ENCODE measurements around the gene IFT122.

Gene IFT122

GRCh38 chr3:129553719-129554118, 113.7 kb downstream of the IFT122 start:
- Histone ChIP-seq H3K36me3 (ENCODE audit: control insufficient read depth, insufficient read depth, low read length) (no peaks in the 10 kb centered on the region), H3K4me3 (ENCODE audit: insufficient read depth, low read depth, low read length) (no peak overlapping the region), H3K27ac (ENCODE audit: insufficient read depth, low read depth, low read length, poor library complexity, severe bottlenecking) (no peak overlapping the region), H3K27me3 (ENCODE audit: control insufficient read depth, insufficient read depth, low read length, poor library complexity, severe bottlenecking) (no peaks in the 10 kb centered on the region), H3K4me1 (ENCODE audit: control insufficient read depth, insufficient read depth, low read length) (peaks cover 32% of the 10 kb centered on the region), H3K9me3 (ENCODE audit: control insufficient read depth, low read length) (no peaks in the 10 kb centered on the region)
- WGBS, 2 experiments: 83 to 90% methylated on average over 15 of the region's 15 CpGs

GRCh38 chr3:129554356-129555152, 114.5 kb downstream of the IFT122 start:
- 78 to 80% methylated on average over 13 of the region's 13 CpGs for WGBS, 2 experiments
- Histone ChIP-seq H3K36me3 (ENCODE audit: control insufficient read depth, insufficient read depth, low read length) (no peaks in the 10 kb centered on the region), H3K4me1 (ENCODE audit: control insufficient read depth, insufficient read depth, low read length) (peaks cover 32% of the 10 kb centered on the region), H3K27me3 (ENCODE audit: control insufficient read depth, insufficient read depth, low read length, poor library complexity, severe bottlenecking) (no peaks in the 10 kb centered on the region), H3K9me3 (ENCODE audit: control insufficient read depth, low read length) (no peaks in the 10 kb centered on the region), H3K27ac (ENCODE audit: insufficient read depth, low read depth, low read length, poor library complexity, severe bottlenecking) (no peak overlapping the region), H3K4me3 (ENCODE audit: insufficient read depth, low read depth, low read length) (no peak overlapping the region)

DNA sequence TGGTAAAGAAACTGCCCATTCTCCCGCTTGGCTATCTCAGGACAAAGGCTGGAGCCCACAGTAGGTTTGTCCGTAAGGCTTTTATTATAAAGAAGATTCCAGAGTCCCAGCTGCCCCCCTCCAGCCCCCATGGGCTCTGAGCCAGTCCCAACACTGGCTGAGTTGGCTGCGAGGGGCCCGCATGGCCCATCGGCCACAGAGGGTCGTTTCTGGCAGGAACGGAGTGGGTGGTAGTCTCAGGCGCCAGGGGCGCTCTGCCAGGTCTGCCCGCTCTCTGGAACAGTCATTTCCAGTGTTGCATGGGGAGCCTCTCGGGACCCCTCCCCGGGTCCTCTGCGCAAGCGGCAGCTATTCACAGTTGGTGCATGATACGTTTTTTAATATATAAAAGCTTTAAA, 115.1 kb downstream of the IFT122 start:
- Histone ChIP-seq H3K36me3 (ENCODE audit: control insufficient read depth, insufficient read depth, low read length) (no peaks in the 10 kb centered on the region), H3K27ac (ENCODE audit: insufficient read depth, low read depth, low read length, poor library complexity, severe bottlenecking) (no peak overlapping the region)
- whole genome bisulfite sequencing, 2 experiments: 91 to 93% methylated on average over 14 to 15 of the region's 15 CpGs

GRCh38 chr3:129555616-129556357, 115.8 kb downstream of the IFT122 start:
- Histone ChIP-seq H3K4me1 (ENCODE audit: control insufficient read depth, insufficient read depth, low read length) (peaks cover 40% of the 10 kb centered on the region), H3K27me3 (ENCODE audit: control insufficient read depth, insufficient read depth, low read length, poor library complexity, severe bottlenecking) (no peaks in the 10 kb centered on the region), H3K27ac (ENCODE audit: insufficient read depth, low read depth, low read length, poor library complexity, severe bottlenecking) (no peak overlapping the region), H3K4me3 (ENCODE audit: insufficient read depth, low read depth, low read length) (no peak overlapping the region), H3K9me3 (ENCODE audit: control insufficient read depth, low read length) (no peaks in the 10 kb centered on the region), H3K36me3 (ENCODE audit: control insufficient read depth, insufficient read depth, low read length) (no peaks in the 10 kb centered on the region)
- WGBS, 2 experiments: 95% methylated on average over 18 of the region's 18 CpGs

More for the DNA sequence above, 115.1 kb downstream of the IFT122 start:
- no peak overlapping the region for H3K4me3 ChIP-seq (ENCODE audit: insufficient read depth, low read depth, low read length)
- peaks cover 34% of the 10 kb centered on the region for H3K4me1 ChIP-seq (ENCODE audit: control insufficient read depth, insufficient read depth, low read length)
- no peaks in the 10 kb centered on the region for H3K9me3 ChIP-seq (ENCODE audit: control insufficient read depth, low read length)
- no peaks in the 10 kb centered on the region for H3K27me3 ChIP-seq (ENCODE audit: control insufficient read depth, insufficient read depth, low read length, poor library complexity, severe bottlenecking)

DNA sequence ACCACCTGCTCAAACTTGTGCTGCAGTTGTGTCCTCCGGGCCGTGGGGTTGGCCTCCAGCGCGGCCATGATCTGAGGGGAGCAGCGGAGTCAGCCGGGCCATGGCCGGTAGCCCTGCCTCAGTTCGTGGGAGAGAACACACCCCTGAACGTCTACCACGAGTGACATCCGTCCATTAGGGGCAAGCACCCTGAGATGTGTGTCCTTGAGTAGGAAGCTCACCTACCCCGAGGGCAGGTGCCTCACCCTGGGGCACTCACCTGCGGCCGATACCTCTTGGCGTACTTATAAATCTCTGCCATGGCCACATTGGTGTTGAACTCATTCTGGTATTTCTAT, 116.3 kb downstream of the IFT122 start:
- Histone ChIP-seq H3K27ac (ENCODE audit: insufficient read depth, low read depth, low read length, poor library complexity, severe bottlenecking) (no peak overlapping the region), H3K36me3 (ENCODE audit: control insufficient read depth, insufficient read depth, low read length) (no peaks in the 10 kb centered on the region), H3K4me3 (ENCODE audit: insufficient read depth, low read depth, low read length) (no peak overlapping the region), H3K4me1 (ENCODE audit: control insufficient read depth, insufficient read depth, low read length) (peaks cover 46% of the 10 kb centered on the region), H3K27me3 (ENCODE audit: control insufficient read depth, insufficient read depth, low read length, poor library complexity, severe bottlenecking) (no peaks in the 10 kb centered on the region), H3K9me3 (ENCODE audit: control insufficient read depth, low read length) (no peaks in the 10 kb centered on the region)
- 94 to 96% methylated on average over 15 of the region's 15 CpGs for WGBS, 2 experiments

DNA sequence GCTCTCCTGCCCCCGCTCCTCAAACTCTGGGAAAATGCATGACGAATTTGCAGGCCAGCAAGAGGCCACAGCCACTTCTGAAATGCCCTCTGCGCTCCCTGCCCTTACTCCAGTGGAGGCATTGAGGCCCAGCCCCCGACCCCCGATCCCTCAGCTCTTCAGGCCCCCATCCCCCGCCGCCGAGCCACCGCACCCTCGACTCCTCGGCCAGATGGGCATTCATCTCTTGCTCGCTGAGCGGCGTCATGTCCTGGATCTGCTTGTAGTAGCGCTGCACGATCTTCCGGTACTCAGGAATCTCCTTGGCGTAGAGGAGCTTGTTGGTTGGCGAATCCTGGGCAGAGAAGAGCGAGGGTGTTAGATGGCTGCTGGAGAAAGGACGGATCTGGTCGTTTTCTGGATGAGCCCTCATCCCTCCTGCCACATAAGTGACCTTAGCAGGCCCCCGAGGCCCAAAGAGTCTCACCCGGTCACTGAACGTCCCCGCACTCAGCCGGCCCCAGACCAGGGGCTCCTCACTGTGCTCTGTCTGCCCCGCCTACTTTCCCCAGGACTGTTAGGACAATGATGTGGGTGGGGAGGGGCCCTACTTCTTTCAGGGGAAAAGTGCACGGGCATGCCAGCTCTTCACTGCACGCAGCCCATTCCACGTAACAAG, 117.0 kb downstream of the IFT122 start:
- Histone ChIP-seq H3K36me3 (ENCODE audit: control insufficient read depth, insufficient read depth, low read length) (no peaks in the 10 kb centered on the region), H3K27ac (ENCODE audit: insufficient read depth, low read depth, low read length, poor library complexity, severe bottlenecking) (no peak overlapping the region), H3K4me3 (ENCODE audit: insufficient read depth, low read depth, low read length) (no peak overlapping the region), H3K4me1 (ENCODE audit: control insufficient read depth, insufficient read depth, low read length) (peaks cover 47% of the 10 kb centered on the region), H3K27me3 (ENCODE audit: control insufficient read depth, insufficient read depth, low read length, poor library complexity, severe bottlenecking) (no peaks in the 10 kb centered on the region), H3K9me3 (ENCODE audit: control insufficient read depth, low read length) (no peaks in the 10 kb centered on the region)
- WGBS, 2 experiments: 74 to 76% methylated on average over 31 of the region's 31 CpGs

DNA sequence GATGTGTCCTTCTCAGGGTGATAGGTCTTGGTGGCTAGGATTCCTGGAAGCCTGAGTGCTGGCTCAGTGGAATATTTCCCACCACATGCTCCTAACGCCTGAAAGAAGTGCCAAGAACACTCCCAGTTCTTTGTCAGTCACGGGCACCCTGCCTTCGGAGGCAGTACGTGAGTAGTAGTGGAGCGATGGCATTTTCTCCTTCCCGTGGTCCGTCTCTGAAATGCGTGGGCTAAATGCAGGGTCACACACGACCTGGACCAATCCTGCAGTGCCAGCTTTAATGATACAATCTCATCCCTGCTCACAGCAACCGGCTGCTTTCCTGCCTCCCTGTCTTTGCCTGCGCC, 117.5 kb downstream of the IFT122 start:
- Histone ChIP-seq H3K27me3 (ENCODE audit: control insufficient read depth, insufficient read depth, low read length, poor library complexity, severe bottlenecking) (no peaks in the 10 kb centered on the region), H3K4me1 (ENCODE audit: control insufficient read depth, insufficient read depth, low read length) (peaks cover 46% of the 10 kb centered on the region), H3K36me3 (ENCODE audit: control insufficient read depth, insufficient read depth, low read length) (no peaks in the 10 kb centered on the region), H3K4me3 (ENCODE audit: insufficient read depth, low read depth, low read length) (no peak overlapping the region), H3K9me3 (ENCODE audit: control insufficient read depth, low read length) (no peaks in the 10 kb centered on the region), H3K27ac (ENCODE audit: insufficient read depth, low read depth, low read length, poor library complexity, severe bottlenecking) (no peak overlapping the region)
- WGBS, 2 experiments: 83 to 84% methylated on average over 11 of the region's 11 CpGs

DNA sequence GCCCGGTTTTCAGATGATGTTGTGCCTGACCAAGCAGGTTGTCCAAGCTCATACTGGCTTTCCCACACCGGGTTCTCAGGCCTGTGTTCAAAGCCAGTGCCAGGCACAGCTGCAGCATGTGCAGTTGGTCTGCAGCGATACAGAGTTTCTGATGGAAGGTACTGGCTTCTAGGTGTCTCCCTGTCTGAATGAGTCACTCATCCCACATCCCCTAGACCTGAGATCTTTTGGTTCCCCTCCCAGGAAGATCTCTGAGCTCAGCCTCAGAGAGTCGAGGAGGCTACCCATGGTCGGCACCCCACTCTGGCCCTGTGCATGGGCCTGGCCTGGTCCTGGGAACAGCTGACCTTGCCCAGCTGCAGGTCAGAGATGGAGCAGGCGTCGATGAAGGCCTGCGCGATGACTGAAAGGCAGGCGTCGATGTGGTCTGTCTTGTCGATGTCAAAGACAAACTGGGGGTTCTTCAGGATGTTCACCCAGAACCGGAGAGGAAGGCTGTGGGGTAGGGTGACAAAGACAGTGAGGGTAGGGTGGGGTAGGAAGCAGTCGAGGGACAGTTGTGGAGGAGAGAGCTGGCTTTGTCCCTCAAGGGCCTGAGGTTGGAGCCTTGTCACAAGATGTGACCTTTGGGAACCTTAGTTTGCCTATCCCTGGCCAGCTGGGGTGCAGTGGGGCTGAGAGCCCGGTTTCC, 118.2 kb downstream of the IFT122 start:
- no peak overlapping the region for H3K4me3 ChIP-seq (ENCODE audit: insufficient read depth, low read depth, low read length)
- 93% methylated on average over 15 of the region's 15 CpGs for WGBS, 2 experiments
- H3K36me3 ChIP-seq (ENCODE audit: control insufficient read depth, insufficient read depth, low read length): no peaks in the 10 kb centered on the region

DNA sequence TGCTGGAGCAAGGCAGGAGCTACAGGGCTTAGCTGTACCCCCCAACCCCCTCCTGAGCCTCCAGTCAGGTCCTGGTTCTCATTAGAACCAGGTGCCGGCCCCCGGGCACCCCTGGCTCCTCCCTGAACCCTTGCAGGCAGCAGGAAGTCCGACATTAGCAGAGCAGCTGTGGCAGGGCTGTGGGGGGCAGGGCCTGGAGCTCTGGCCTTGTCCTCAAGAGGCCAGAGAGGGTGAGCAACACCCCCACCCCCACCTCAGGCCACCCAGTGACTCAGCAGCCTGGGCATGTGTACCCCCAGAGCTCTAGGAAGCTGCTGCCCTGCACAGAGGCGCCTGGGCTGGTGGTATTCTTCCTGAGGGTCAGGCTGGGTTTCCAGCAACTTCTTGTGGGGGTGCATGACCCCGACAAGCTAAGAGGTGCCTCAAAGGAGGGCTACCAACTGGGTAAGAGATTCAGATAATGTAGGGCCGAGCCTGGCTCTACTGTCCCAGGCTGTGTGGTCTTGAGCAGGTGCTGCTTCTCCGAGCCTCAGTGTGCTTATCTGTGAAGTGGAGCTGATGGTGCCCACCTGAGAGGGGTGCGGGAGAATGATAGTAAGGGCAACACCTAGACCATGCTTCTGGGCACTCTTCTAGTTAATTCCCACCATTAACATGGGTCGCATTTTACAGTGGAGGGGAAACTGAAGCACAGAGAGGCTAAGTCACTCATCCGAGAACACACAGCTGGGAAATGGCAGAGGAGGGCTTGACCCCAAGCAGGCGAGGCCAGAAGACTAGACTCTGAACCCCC, 118.9 kb downstream of the IFT122 start:
- H3K4me3 ChIP-seq (ENCODE audit: insufficient read depth, low read depth, low read length): no peak overlapping the region
- H3K27ac ChIP-seq (ENCODE audit: insufficient read depth, low read depth, low read length, poor library complexity, severe bottlenecking): no peak overlapping the region
- WGBS, 2 experiments: 84 to 88% methylated on average over 11 of the region's 11 CpGs
- no peaks in the 10 kb centered on the region for H3K27me3 ChIP-seq (ENCODE audit: control insufficient read depth, insufficient read depth, low read length, poor library complexity, severe bottlenecking)
- no peaks in the 10 kb centered on the region for H3K36me3 ChIP-seq (ENCODE audit: control insufficient read depth, insufficient read depth, low read length)
- H3K9me3 ChIP-seq (ENCODE audit: control insufficient read depth, low read length): no peaks in the 10 kb centered on the region
- H3K4me1 ChIP-seq (ENCODE audit: control insufficient read depth, insufficient read depth, low read length): peaks cover 38% of the 10 kb centered on the region

More for the DNA sequence above, 118.2 kb downstream of the IFT122 start:
- Histone ChIP-seq H3K27me3 (ENCODE audit: control insufficient read depth, insufficient read depth, low read length, poor library complexity, severe bottlenecking) (no peaks in the 10 kb centered on the region), H3K9me3 (ENCODE audit: control insufficient read depth, low read length) (no peaks in the 10 kb centered on the region), H3K4me1 (ENCODE audit: control insufficient read depth, insufficient read depth, low read length) (peaks cover 39% of the 10 kb centered on the region), H3K27ac (ENCODE audit: insufficient read depth, low read depth, low read length, poor library complexity, severe bottlenecking) (no peak overlapping the region)

Measured in ectodermal cell (in vitro differentiated cells).